Measurements from ENCODE around the gene ISM1. TPM values are rescaled to one million over a fixed set of nuclear protein-coding genes. Genes with fewer than 3 reads are reported as not detected.

ISM1 gene
- total and polyA plus RNA-seq, 12 donors: 0.54 to 1.7 (median 1.0) TPM

GRCh38 chr20:13312300-13312699 lies 91.2 kb downstream of the ISM1 start:
- ATAC-seq (no peak), DNase-seq (no peak)
- H3K4me1 ChIP-seq: no peaks in the 10 kb centered on the region
- TF ChIP-seq CTCF (IDR thresholded peaks at IDR 0.05): no peak
- H3K27me3 ChIP-seq: no peaks in the 10 kb centered on the region
- no peak overlapping the region for H3K4me3 ChIP-seq
- no peak overlapping the region for H3K27ac ChIP-seq
- WGBS, 2 donors: 75 to 85% methylated on average over 6 of the region's 6 CpGs
- H3K36me3 ChIP-seq: no peaks in the 10 kb centered on the region
- peaks cover 0 to 15% (median 2%) of the 10 kb centered on the region in 11 donors for H3K9me3 ChIP-seq
- intact Hi-C loops (cut with DNase I): no loop called here

- H3K27ac ChIP-seq: no peak overlapping the region
- no peaks in the 10 kb centered on the region for H3K27me3 ChIP-seq
- WGBS, 2 donors: 89 to 90% methylated on average over 5 of the region's 5 CpGs
- DNase-seq (no peak), ATAC-seq (no peak)
- no peak overlapping the region for H3K4me3 ChIP-seq
- peaks cover 0 to 22% (median 4%) of the 10 kb centered on the region in 11 donors for H3K9me3 ChIP-seq
- intact Hi-C loops (cut with DNase I): no loop called here
- H3K4me1 ChIP-seq: no peaks in the 10 kb centered on the region
- no peak for TF ChIP-seq CTCF (IDR thresholded peaks at IDR 0.05)
- H3K36me3 ChIP-seq: no peaks in the 10 kb centered on the region
Measured at GRCh38 chr20:13313201-13313600, 92.1 kb downstream of the ISM1 start.

GRCh38 chr20:13317439-13317838 lies 96.4 kb downstream of the ISM1 start:
- H3K27ac ChIP-seq: no peak overlapping the region
- no peak for TF ChIP-seq CTCF (IDR thresholded peaks at IDR 0.05)
- peaks cover 0 to 5% (median 0%) of the 10 kb centered on the region in 7 donors for H3K27me3 ChIP-seq
- intact Hi-C loops (cut with DNase I): no loop called here
- H3K4me3 ChIP-seq: no peak overlapping the region
- WGBS, 2 donors: 89 to 100% methylated on average over 1 of the region's 1 CpG
- no peaks in the 10 kb centered on the region for H3K36me3 ChIP-seq
- peaks cover 0 to 26% (median 4%) of the 10 kb centered on the region in 11 donors for H3K9me3 ChIP-seq
- H3K4me1 ChIP-seq: no peaks in the 10 kb centered on the region
- ATAC-seq: no peak
- no peak for DNase-seq

- H3K27ac ChIP-seq: no peak overlapping the region
- DNase-seq (no peak), ATAC-seq (no peak)
- WGBS, 2 donors: 66 to 69% methylated on average over 5 of the region's 5 CpGs
- H3K4me1 ChIP-seq: peaks cover 0 to 5% (median 0%) of the 10 kb centered on the region in 9 donors
- no peak overlapping the region for H3K4me3 ChIP-seq
- H3K27me3 ChIP-seq: peaks cover 0 to 5% (median 0%) of the 10 kb centered on the region in 7 donors
- no peak for TF ChIP-seq CTCF (IDR thresholded peaks at IDR 0.05)
- peaks cover 0 to 26% (median 4%) of the 10 kb centered on the region in 11 donors for H3K9me3 ChIP-seq
- intact Hi-C loops (cut with DNase I): no loop called here
- no peaks in the 10 kb centered on the region for H3K36me3 ChIP-seq
Measured at GRCh38 chr20:13318871-13319521, 97.9 kb downstream of the ISM1 start.
